ENCODE data around the gene FAM13B. TPM values are rescaled to one million over a fixed set of nuclear protein-coding genes. Genes with fewer than 3 reads are reported as not detected.

FAM13B gene
- total RNA-seq, 5 donors from 2014 or later (not counting 1 experiment from before 2014, with no cell fraction given): 43.4 to 53.7 (median 49.6) TPM

GRCh38 chr5:138068742-138069600, 36.1 kb upstream of the FAM13B start:
- Histone ChIP-seq H3K27me3 (replicated peaks in 1 of 2; ENCODE audit: control insufficient read depth in 2 of 2, extremely low read depth in 1 of 2, insufficient read depth in 2 of 2, low read length in 1 of 2) (peaks cover 0 to 6% of the 10 kb centered on the region in 2 experiments), H3K4me3 (ENCODE audit: control insufficient read depth in 1 of 2, extremely low read depth in 1 of 2, low read length in 1 of 2) (no peak overlapping the region), H3K4me1 (ENCODE audit: control insufficient read depth in 1 of 2, extremely low read depth in 1 of 2, insufficient read depth in 2 of 2, low read length in 2 of 2) (no peaks in the 10 kb centered on the region), H3K27ac (ENCODE audit: low read length) (no peak overlapping the region), H3K36me3 (ENCODE audit: control insufficient read depth in 2 of 2, extremely low read depth in 1 of 2, insufficient read depth in 1 of 2, low read length in 1 of 2) (no peaks in the 10 kb centered on the region), H3K9me3 (no peaks in the 10 kb centered on the region)
- no peak overlapping the region for H3K4me3 Mint-ChIP-seq
- H3K27ac Mint-ChIP-seq: no peak overlapping the region
- WGBS (ENCODE audit: insufficient coverage): 33% methylated on average over 3 of the region's 6 CpGs
- ChIA-PET CTCF (interaction anchor here (0.5 to 2.2 kb wide), 18 partner anchors 9 to 441 kb away, joined by 3 to 19 read pairs (median 4); no protein-coding TSS in a partner anchor), POLR2A (no interaction called here)
- H3K36me3 Mint-ChIP-seq: no peaks in the 10 kb centered on the region
- H3K9me3 Mint-ChIP-seq: no peaks in the 10 kb centered on the region
- DNase-seq (peak; percentile 23 to 81 (median 57)), ATAC-seq (replicated peaks in 1 of 4) (peak; percentile 58 to 70 (median 62))
- peaks cover 3 to 9% (median 6%) of the 10 kb centered on the region in 3 donors for H3K4me1 Mint-ChIP-seq
- peaks cover 0 to 2% of the 10 kb centered on the region in 2 donors for H3K27me3 Mint-ChIP-seq

DNA sequence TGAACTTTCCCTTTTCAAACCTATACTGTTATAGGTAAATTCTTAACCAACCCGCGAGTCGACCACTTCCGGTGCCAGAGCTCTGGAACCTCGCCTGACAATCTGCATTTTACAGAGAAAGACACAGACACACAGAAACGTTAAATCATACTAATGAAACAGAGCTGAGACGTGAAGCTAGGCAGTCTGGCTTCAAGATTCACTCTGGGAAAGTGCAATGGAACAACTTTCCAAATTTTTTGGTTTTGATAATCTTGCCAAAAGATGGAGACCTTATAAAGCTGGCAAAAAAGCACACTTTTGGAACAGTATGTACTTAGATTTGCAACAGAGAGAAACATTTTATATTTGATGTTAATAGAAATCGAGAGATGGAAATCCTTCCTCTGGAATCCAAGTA, 35.1 kb upstream of the FAM13B start:
- no peaks in the 10 kb centered on the region for H3K36me3 ChIP-seq (ENCODE audit: control insufficient read depth in 2 of 2, extremely low read depth in 1 of 2, insufficient read depth in 1 of 2, low read length in 1 of 2)
- H3K9me3 ChIP-seq: no peaks in the 10 kb centered on the region
- H3K4me1 Mint-ChIP-seq: peaks cover 3 to 9% (median 6%) of the 10 kb centered on the region in 3 donors
- H3K4me3 Mint-ChIP-seq: no peak overlapping the region
- no peak overlapping the region for H3K27ac ChIP-seq (ENCODE audit: low read length)
- DNase-seq: no peak
- H3K27me3 Mint-ChIP-seq: peaks cover 0 to 2% of the 10 kb centered on the region in 2 donors
- H3K9me3 Mint-ChIP-seq: no peaks in the 10 kb centered on the region
- 83% methylated on average over 7 of the region's 8 CpGs for WGBS (ENCODE audit: insufficient coverage)
- ATAC-seq (replicated peaks in 1 of 4): no peak
- CTCF ChIA-PET: interaction anchor here (0.6 to 2.2 kb wide), 8 partner anchors 10 to 440 kb away, joined by 3 to 19 read pairs (median 5); no protein-coding TSS in a partner anchor
- no peak overlapping the region for H3K27ac Mint-ChIP-seq
- H3K27me3 ChIP-seq (replicated peaks in 1 of 2; ENCODE audit: control insufficient read depth in 2 of 2, extremely low read depth in 1 of 2, insufficient read depth in 2 of 2, low read length in 1 of 2): peaks cover 0 to 3% of the 10 kb centered on the region in 2 experiments
- H3K36me3 Mint-ChIP-seq: no peaks in the 10 kb centered on the region
- no peaks in the 10 kb centered on the region for H3K4me1 ChIP-seq (ENCODE audit: control insufficient read depth in 1 of 2, extremely low read depth in 1 of 2, insufficient read depth in 2 of 2, low read length in 2 of 2)
- H3K4me3 ChIP-seq (ENCODE audit: control insufficient read depth in 1 of 2, extremely low read depth in 1 of 2, low read length in 1 of 2): no peak overlapping the region
- POLR2A ChIA-PET: interaction anchor here in 1 of 2 donors (0.6 kb wide), 1 partner anchor 37 kb away, joined by 11 read pairs; no protein-coding TSS in a partner anchor

DNA sequence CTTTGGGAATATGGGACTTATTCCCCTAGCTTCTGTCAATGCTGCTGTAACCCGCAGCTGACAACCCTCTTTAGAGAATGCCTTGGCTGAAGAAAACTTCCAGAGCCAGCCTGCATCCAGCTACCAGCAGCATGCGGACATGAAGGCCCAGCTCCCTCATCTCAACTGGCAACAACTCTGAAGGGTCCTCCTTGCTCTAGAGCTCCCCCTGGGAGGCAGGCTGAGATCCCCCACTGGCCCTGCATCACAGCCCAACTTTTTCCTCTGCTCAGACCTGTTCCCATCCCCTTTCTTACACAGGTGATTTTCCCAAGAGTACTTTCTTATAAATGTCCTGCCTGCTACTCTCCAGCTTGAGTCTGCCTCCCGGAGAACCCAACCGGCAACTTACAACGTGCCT, 32.2 kb upstream of the FAM13B start:
- no peaks in the 10 kb centered on the region for H3K9me3 Mint-ChIP-seq
- H3K4me1 Mint-ChIP-seq: peaks cover 3 to 6% (median 5%) of the 10 kb centered on the region in 3 donors
- Histone ChIP-seq H3K9me3 (no peaks in the 10 kb centered on the region), H3K4me3 (ENCODE audit: control insufficient read depth in 1 of 2, extremely low read depth in 1 of 2, low read length in 1 of 2) (no peak overlapping the region), H3K36me3 (ENCODE audit: control insufficient read depth in 2 of 2, extremely low read depth in 1 of 2, insufficient read depth in 1 of 2, low read length in 1 of 2) (no peaks in the 10 kb centered on the region), H3K27me3 (replicated peaks in 1 of 2; ENCODE audit: control insufficient read depth in 2 of 2, extremely low read depth in 1 of 2, insufficient read depth in 2 of 2, low read length in 1 of 2) (no peaks in the 10 kb centered on the region), H3K27ac (ENCODE audit: low read length) (no peak overlapping the region), H3K4me1 (ENCODE audit: control insufficient read depth in 1 of 2, extremely low read depth in 1 of 2, insufficient read depth in 2 of 2, low read length in 2 of 2) (no peaks in the 10 kb centered on the region)
- peaks cover 0 to 2% of the 10 kb centered on the region in 2 donors for H3K27me3 Mint-ChIP-seq
- CTCF ChIA-PET: interaction anchor here (0.6 to 1.1 kb wide), 6 partner anchors 28 to 436 kb away, joined by 3 to 5 read pairs (median 4); no protein-coding TSS in a partner anchor
- POLR2A ChIA-PET: interaction anchor here in 1 of 2 donors (0.6 kb wide), 1 partner anchor 25 kb away, joined by 7 read pairs; no protein-coding TSS in a partner anchor
- no peak overlapping the region for H3K27ac Mint-ChIP-seq
- no peak overlapping the region for H3K4me3 Mint-ChIP-seq
- H3K36me3 Mint-ChIP-seq: no peaks in the 10 kb centered on the region
- ATAC-seq (replicated peaks in 1 of 4) (no peak), DNase-seq (peak in 2 of 35 experiments; percentile 4 to 16)
- 92% methylated on average over 2 of the region's 5 CpGs for WGBS (ENCODE audit: insufficient coverage)

- ChIA-PET POLR2A (no interaction called here), CTCF (interaction anchor here (0.6 to 1.1 kb wide), 7 partner anchors 28 to 1216 kb away, joined by 3 to 5 read pairs (median 3); no protein-coding TSS in a partner anchor)
- Histone ChIP-seq H3K27me3 (replicated peaks in 1 of 2; ENCODE audit: control insufficient read depth in 2 of 2, extremely low read depth in 1 of 2, insufficient read depth in 2 of 2, low read length in 1 of 2) (no peaks in the 10 kb centered on the region), H3K4me3 (ENCODE audit: control insufficient read depth in 1 of 2, extremely low read depth in 1 of 2, low read length in 1 of 2) (no peak overlapping the region), H3K9me3 (no peaks in the 10 kb centered on the region), H3K4me1 (ENCODE audit: control insufficient read depth in 1 of 2, extremely low read depth in 1 of 2, insufficient read depth in 2 of 2, low read length in 2 of 2) (no peaks in the 10 kb centered on the region), H3K36me3 (ENCODE audit: control insufficient read depth in 2 of 2, extremely low read depth in 1 of 2, insufficient read depth in 1 of 2, low read length in 1 of 2) (no peaks in the 10 kb centered on the region), H3K27ac (ENCODE audit: low read length) (no peak overlapping the region)
- no peak overlapping the region for H3K4me3 Mint-ChIP-seq
- H3K9me3 Mint-ChIP-seq: no peaks in the 10 kb centered on the region
- DNase-seq: no peak
- no peak overlapping the region for H3K27ac Mint-ChIP-seq
- ATAC-seq (replicated peaks in 1 of 4): no peak
- no peaks in the 10 kb centered on the region for H3K27me3 Mint-ChIP-seq
- peaks cover 3 to 6% (median 5%) of the 10 kb centered on the region in 3 donors for H3K4me1 Mint-ChIP-seq
- no peaks in the 10 kb centered on the region for H3K36me3 Mint-ChIP-seq
Measured at GRCh38 chr5:138064526-138064925, 31.6 kb upstream of the FAM13B start.

DNA sequence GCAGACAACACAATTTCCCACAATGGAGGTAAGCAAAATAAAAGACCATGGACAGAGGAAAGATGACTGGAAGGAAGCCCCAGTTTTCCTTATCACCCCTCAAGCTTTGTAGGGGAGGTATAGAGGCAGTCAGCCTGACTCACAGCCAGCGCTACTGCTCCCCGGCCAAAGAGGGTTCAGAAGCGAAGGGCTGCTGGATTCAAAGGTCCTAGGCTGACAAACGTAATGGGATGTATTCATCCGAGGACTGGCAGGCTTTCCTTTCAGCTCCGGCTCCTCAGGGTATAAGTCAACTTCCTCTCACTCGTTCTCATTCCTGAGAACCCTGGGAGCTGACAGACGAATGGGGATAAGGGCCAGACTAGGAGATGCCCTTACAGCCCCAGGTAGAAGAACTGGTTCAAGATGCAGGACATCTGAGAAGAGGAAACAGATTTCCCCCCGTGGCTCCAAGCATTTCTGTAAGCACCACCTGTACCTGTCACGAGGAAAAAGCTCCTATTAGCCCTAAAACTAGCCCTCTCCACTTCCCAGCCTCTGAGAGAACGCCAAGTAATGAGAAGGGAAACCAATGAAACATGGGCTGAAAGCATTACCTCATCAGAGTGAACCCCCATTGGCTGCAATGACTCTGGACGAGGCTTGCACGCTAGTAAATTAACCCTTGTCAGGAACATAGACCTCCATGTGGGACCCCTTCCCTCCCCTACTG, 22.1 kb upstream of the FAM13B start:
- Mint-ChIP-seq H3K27ac (no peak overlapping the region), H3K4me1 (peaks cover 0 to 5% (median 3%) of the 10 kb centered on the region in 3 donors), H3K4me3 (no peak overlapping the region), H3K36me3 (no peaks in the 10 kb centered on the region), H3K27me3 (peaks cover 0 to 5% of the 10 kb centered on the region in 2 donors), H3K9me3 (no peaks in the 10 kb centered on the region)
- no peaks in the 10 kb centered on the region for H3K9me3 ChIP-seq
- ChIA-PET POLR2A (interaction anchor here (0.6 kb wide), 2 partner anchors 8 to 16 kb away, joined by 3 to 4 read pairs; no protein-coding TSS in a partner anchor), CTCF (no interaction called here)
- no peaks in the 10 kb centered on the region for H3K36me3 ChIP-seq (ENCODE audit: control insufficient read depth in 2 of 2, extremely low read depth in 1 of 2, insufficient read depth in 1 of 2, low read length in 1 of 2)
- ATAC-seq (replicated peaks in 1 of 4) (no peak), DNase-seq (no peak)
- H3K4me1 ChIP-seq (ENCODE audit: control insufficient read depth in 1 of 2, extremely low read depth in 1 of 2, insufficient read depth in 2 of 2, low read length in 2 of 2): no peaks in the 10 kb centered on the region
- H3K27me3 ChIP-seq (replicated peaks in 1 of 2; ENCODE audit: control insufficient read depth in 2 of 2, extremely low read depth in 1 of 2, insufficient read depth in 2 of 2, low read length in 1 of 2): peaks cover 0 to 8% of the 10 kb centered on the region in 2 experiments
- no peak overlapping the region for H3K4me3 ChIP-seq (ENCODE audit: control insufficient read depth in 1 of 2, extremely low read depth in 1 of 2, low read length in 1 of 2)
- H3K27ac ChIP-seq (ENCODE audit: low read length): no peak overlapping the region
- WGBS (ENCODE audit: insufficient coverage): 74% methylated on average over 7 of the region's 13 CpGs

GRCh38 chr5:138054206-138054605, 21.3 kb upstream of the FAM13B start:
- ATAC-seq (replicated peaks in 1 of 4): no peak
- Histone ChIP-seq H3K27me3 (replicated peaks in 1 of 2; ENCODE audit: control insufficient read depth in 2 of 2, extremely low read depth in 1 of 2, insufficient read depth in 2 of 2, low read length in 1 of 2) (peaks cover 0 to 8% of the 10 kb centered on the region in 2 experiments), H3K9me3 (no peaks in the 10 kb centered on the region), H3K4me3 (ENCODE audit: control insufficient read depth in 1 of 2, extremely low read depth in 1 of 2, low read length in 1 of 2) (no peak overlapping the region), H3K27ac (ENCODE audit: low read length) (no peak overlapping the region), H3K4me1 (ENCODE audit: control insufficient read depth in 1 of 2, extremely low read depth in 1 of 2, insufficient read depth in 2 of 2, low read length in 2 of 2) (no peaks in the 10 kb centered on the region), H3K36me3 (ENCODE audit: control insufficient read depth in 2 of 2, extremely low read depth in 1 of 2, insufficient read depth in 1 of 2, low read length in 1 of 2) (no peaks in the 10 kb centered on the region)
- Mint-ChIP-seq H3K4me3 (no peak overlapping the region), H3K9me3 (no peaks in the 10 kb centered on the region), H3K27me3 (peaks cover 0 to 5% of the 10 kb centered on the region in 2 donors), H3K4me1 (peaks cover 0 to 5% (median 3%) of the 10 kb centered on the region in 3 donors), H3K36me3 (no peaks in the 10 kb centered on the region), H3K27ac (no peak overlapping the region)
- ChIA-PET CTCF (interaction anchor here in 1 of 2 donors (0.7 kb wide), 1 partner anchor 18 kb away, joined by 3 read pairs; no protein-coding TSS in a partner anchor), POLR2A (interaction anchor here in 1 of 2 donors (0.6 kb wide), 1 partner anchor 15 kb away, joined by 3 read pairs; no protein-coding TSS in a partner anchor)
- WGBS (ENCODE audit: insufficient coverage): no CpG with 5 or more reads among the region's 3 CpGs
- DNase-seq: no peak
